GM23338 (cell line): Measurements from ENCODE around the gene TOGARAM1. TPM values are rescaled to one million over a fixed set of nuclear protein-coding genes. Genes with fewer than 3 reads are reported as not detected.

Experiments used
- ATAC-seq: fragments of 200-7000 bp; cut with Tn5 transposase; 3 replicates; pipeline ENCODE4 v1.9.1; 2020
- DNase-seq: peaks from one replicate; pipeline ENCODE4 v3.0.0-alpha.2; 2015; ENCODE audit warnings: low spot score
- H2AFZ ChIP-seq: fragments of 200-600 bp; sonication (generic); 2 replicates; pipeline ENCODE4 v1.8.0; 2016; ENCODE audit warnings: antibody characterized with exemption, mild to moderate bottlenecking, moderate library complexity
- H3F3A ChIP-seq: fragments of 200-600 bp; sonication (generic); replicated peaks from 2 replicates; pipeline ENCODE4 v1.8.0; 2017; ENCODE audit warnings: antibody characterized with exemption, mixed run types, low read depth
- H3K27ac ChIP-seq: fragments of 200-600 bp; sonication (generic); 2 replicates; pipeline ENCODE4 v1.6.1; 2016; ENCODE audit warnings: low read depth
- H3K27me3 ChIP-seq: fragments of 200-600 bp; sonication (generic); 2 replicates; pipeline ENCODE4 v1.8.0; 2016; ENCODE audit warnings: mild to moderate bottlenecking, mixed run types, moderate library complexity; ENCODE audit not compliant: insufficient read depth
- H3K36me3 ChIP-seq: fragments of 200-600 bp; sonication (generic); 2 replicates; pipeline ENCODE4 v1.8.0; 2016; ENCODE audit warnings: mild to moderate bottlenecking; ENCODE audit not compliant: insufficient read depth
- H3K4me1 ChIP-seq: fragments of 200-600 bp; sonication (generic); 2 replicates; pipeline ENCODE4 v1.8.0; 2016; ENCODE audit warnings: mild to moderate bottlenecking, moderate library complexity; ENCODE audit not compliant: insufficient read depth
- H3K4me2 ChIP-seq: fragments of 200-600 bp; sonication (generic); 2 replicates; pipeline ENCODE4 v1.7.1; 2017; ENCODE audit warnings: mixed run types
- H3K4me3 ChIP-seq: fragments of 200-600 bp; sonication (generic); 2 replicates; pipeline ENCODE4 v1.6.1; 2016; ENCODE audit warnings: mixed run types
- H3K79me2 ChIP-seq: fragments of 200-600 bp; sonication (generic); replicated peaks from 2 replicates; pipeline ENCODE4 v1.8.0; 2017; ENCODE audit warnings: mild to moderate bottlenecking; ENCODE audit not compliant: insufficient read depth
- H3K9me2 ChIP-seq: fragments of 200-600 bp; sonication (generic); 2 replicates; pipeline ENCODE4 v1.8.0; 2017; ENCODE audit not compliant: insufficient read depth
- H4K20me1 ChIP-seq: fragments of 200-600 bp; sonication (generic); replicated peaks from 2 replicates; pipeline ENCODE4 v1.8.0; 2017; ENCODE audit warnings: mild to moderate bottlenecking; ENCODE audit not compliant: insufficient read depth
- H3K27ac Mint-ChIP-seq: 2 replicates; pipeline ENCODE4 v1.8.0; 2020; ENCODE audit warnings: inconsistent platforms, mild to moderate bottlenecking, moderate library complexity, mixed read lengths
- H3K27me3 Mint-ChIP-seq: 3 replicates; pipeline ENCODE4 v1.8.0; 2022; ENCODE audit warnings: low read depth, mild to moderate bottlenecking, moderate library complexity, mixed read lengths, inconsistent platforms; ENCODE audit not compliant: insufficient read depth, poor library complexity
- H3K36me3 Mint-ChIP-seq: 3 replicates; pipeline ENCODE4 v1.8.0; 2021; ENCODE audit warnings: low read depth, mild to moderate bottlenecking, inconsistent platforms, moderate library complexity, mixed read lengths
- H3K4me1 Mint-ChIP-seq: 3 replicates; pipeline ENCODE4 v1.8.0; 2020; ENCODE audit warnings: mild to moderate bottlenecking, inconsistent platforms, mixed read lengths
- H3K4me3 Mint-ChIP-seq: 3 replicates; pipeline ENCODE4 v1.8.0; 2021; ENCODE audit warnings: moderate library complexity, mild to moderate bottlenecking, inconsistent platforms, mixed read lengths
- H3K9me3 Mint-ChIP-seq: 3 replicates; pipeline ENCODE4 v1.8.0; 2020; ENCODE audit warnings: moderate library complexity, mild to moderate bottlenecking, inconsistent platforms, mixed read lengths
- CREB1 ChIP-seq: fragments of 250-450 bp; sonication (Bioruptor Pico); IDR thresholded peaks from 2 replicates; pipeline ENCODE4 v1.5.0; 2020; ENCODE audit warnings: low read depth, mild to moderate bottlenecking, moderate library complexity
- ETS1 ChIP-seq: IDR thresholded peaks from 2 replicates; pipeline ENCODE4 v1.6.1; 2016; ENCODE audit warnings: antibody characterized with exemption
- EZH2 ChIP-seq: fragments of 200-600 bp; sonication (generic); IDR thresholded peaks from one replicate; pipeline ENCODE4 v1.8.0; 2017; ENCODE audit warnings: antibody characterized with exemption, mild to moderate bottlenecking, low read depth; ENCODE audit not compliant: unreplicated experiment
- EZH2phosphoT487 ChIP-seq: fragments of 200-600 bp; sonication (generic); IDR thresholded peaks from one replicate; pipeline ENCODE4 v1.8.1; 2018; ENCODE audit warnings: antibody characterized with exemption; ENCODE audit not compliant: unreplicated experiment
- JUNB ChIP-seq: IDR thresholded peaks from one replicate; pipeline ENCODE4 v1.6.1; 2016; ENCODE audit warnings: antibody characterized with exemption; ENCODE audit not compliant: unreplicated experiment
- NANOG ChIP-seq: IDR thresholded peaks from 2 replicates; pipeline ENCODE4 v1.6.1; 2016; ENCODE audit warnings: antibody characterized with exemption, borderline replicate concordance
- POLR2AphosphoS5 ChIP-seq: IDR thresholded peaks from 2 replicates; pipeline ENCODE4 v1.6.1; 2016; ENCODE audit warnings: antibody characterized with exemption, low read depth
- STAT1 ChIP-seq: IDR thresholded peaks from one replicate; pipeline ENCODE4 v1.6.1; 2016; ENCODE audit warnings: antibody characterized with exemption; ENCODE audit not compliant: unreplicated experiment
- ZNF114 ChIP-seq: fragments of 250-450 bp; sonication (Bioruptor Pico); IDR thresholded peaks from 2 replicates; pipeline ENCODE4 v1.5.0; 2020; ENCODE audit warnings: mild to moderate bottlenecking, moderate library complexity
- ZNF331 ChIP-seq: fragments of 250-450 bp; sonication (Bioruptor Pico); IDR thresholded peaks from 2 replicates; pipeline ENCODE4 v1.5.0; 2020; ENCODE audit warnings: low read depth, mild to moderate bottlenecking, moderate library complexity
- polyA plus RNA-seq: library from polyadenylated mRNA; unstranded; fragments of >200 nt; fragmentation: Nextera tagmentation; extraction: Ambion mirVana; gene quantifications from 2 replicates; pipeline ENCODE4 v1.2.1, GENCODE V29; 2016
- total RNA-seq: library from RNA; depleted of rRNA; stranded (reverse); fragments of >200 nt; shearing (Covaris generic); gene quantifications from 2 replicates; pipeline ENCODE4 v1.2.3, GENCODE V29; 2014
- TF ChIP-seq, protein P1 (sequence below): fragments of 250-450 bp; sonication (Bioruptor Pico); IDR thresholded peaks from 2 replicates; pipeline ENCODE4 v1.5.0; 2020; ENCODE audit warnings: mild to moderate bottlenecking, moderate library complexity
- TF ChIP-seq, protein P2 (sequence below), 2 experiments: fragments of 200-600 bp in 1 of 2; sonication (generic) in 1 of 2; conservative IDR thresholded peaks; 2 replicates each; pipeline versions ENCODE4 v1.5.1 to v1.6.1; 2016 to 2017; ENCODE audit warnings: antibody characterized with exemption in 2 of 2, low read depth in 2 of 2, mild to moderate bottlenecking in 2 of 2, moderate library complexity in 1 of 2
- TF ChIP-seq, protein P3 (sequence below): IDR thresholded peaks from one replicate; pipeline ENCODE4 v1.6.1; 2018; ENCODE audit warnings: antibody characterized with exemption; ENCODE audit not compliant: unreplicated experiment

Gene TOGARAM1
- total and polyA plus RNA-seq, 2 experiments from 2014 or later, result 9.6 to 9.8 TPM

DNA sequence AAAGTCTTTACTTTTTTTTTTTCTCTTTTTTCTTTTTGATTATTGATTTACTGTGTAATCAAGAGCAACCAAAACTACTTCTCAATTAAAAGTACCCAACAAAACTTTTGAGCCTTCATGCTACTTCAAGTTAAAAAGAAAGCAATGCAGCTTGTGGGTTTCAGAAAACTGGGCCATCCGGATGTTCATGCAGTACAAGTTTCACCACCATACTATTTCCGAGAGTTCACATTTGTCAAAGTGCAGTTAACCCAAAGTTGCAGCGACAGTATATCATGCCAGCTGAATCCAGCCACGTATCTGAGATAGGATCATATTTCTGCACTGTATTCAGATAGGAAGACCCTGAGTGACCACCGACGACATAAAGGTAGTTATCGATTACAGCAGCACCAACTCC, 33.2 kb upstream of the TOGARAM1 start:
- Mint-ChIP-seq H3K4me1 (no peaks in the 10 kb centered on the region), H3K36me3 (no peaks in the 10 kb centered on the region), H3K27ac (no peak overlapping the region), H3K9me3 (no peaks in the 10 kb centered on the region), H3K4me3 (no peak overlapping the region), H3K27me3 (no peaks in the 10 kb centered on the region)
- H3K4me2 ChIP-seq, result no peak overlapping the region
- TF ChIP-seq EZH2 (no peak), POLR2AphosphoS5 (no peak), CREB1 (CRISPR knock-in tag) (no peak), NANOG (no peak), ZNF331 (no peak), ETS1 (no peak), STAT1 (no peak), ZNF114 (CRISPR knock-in tag) (no peak), JUNB (no peak), EZH2phosphoT487 (no peak)
- TF ChIP-seq, protein P1, sequence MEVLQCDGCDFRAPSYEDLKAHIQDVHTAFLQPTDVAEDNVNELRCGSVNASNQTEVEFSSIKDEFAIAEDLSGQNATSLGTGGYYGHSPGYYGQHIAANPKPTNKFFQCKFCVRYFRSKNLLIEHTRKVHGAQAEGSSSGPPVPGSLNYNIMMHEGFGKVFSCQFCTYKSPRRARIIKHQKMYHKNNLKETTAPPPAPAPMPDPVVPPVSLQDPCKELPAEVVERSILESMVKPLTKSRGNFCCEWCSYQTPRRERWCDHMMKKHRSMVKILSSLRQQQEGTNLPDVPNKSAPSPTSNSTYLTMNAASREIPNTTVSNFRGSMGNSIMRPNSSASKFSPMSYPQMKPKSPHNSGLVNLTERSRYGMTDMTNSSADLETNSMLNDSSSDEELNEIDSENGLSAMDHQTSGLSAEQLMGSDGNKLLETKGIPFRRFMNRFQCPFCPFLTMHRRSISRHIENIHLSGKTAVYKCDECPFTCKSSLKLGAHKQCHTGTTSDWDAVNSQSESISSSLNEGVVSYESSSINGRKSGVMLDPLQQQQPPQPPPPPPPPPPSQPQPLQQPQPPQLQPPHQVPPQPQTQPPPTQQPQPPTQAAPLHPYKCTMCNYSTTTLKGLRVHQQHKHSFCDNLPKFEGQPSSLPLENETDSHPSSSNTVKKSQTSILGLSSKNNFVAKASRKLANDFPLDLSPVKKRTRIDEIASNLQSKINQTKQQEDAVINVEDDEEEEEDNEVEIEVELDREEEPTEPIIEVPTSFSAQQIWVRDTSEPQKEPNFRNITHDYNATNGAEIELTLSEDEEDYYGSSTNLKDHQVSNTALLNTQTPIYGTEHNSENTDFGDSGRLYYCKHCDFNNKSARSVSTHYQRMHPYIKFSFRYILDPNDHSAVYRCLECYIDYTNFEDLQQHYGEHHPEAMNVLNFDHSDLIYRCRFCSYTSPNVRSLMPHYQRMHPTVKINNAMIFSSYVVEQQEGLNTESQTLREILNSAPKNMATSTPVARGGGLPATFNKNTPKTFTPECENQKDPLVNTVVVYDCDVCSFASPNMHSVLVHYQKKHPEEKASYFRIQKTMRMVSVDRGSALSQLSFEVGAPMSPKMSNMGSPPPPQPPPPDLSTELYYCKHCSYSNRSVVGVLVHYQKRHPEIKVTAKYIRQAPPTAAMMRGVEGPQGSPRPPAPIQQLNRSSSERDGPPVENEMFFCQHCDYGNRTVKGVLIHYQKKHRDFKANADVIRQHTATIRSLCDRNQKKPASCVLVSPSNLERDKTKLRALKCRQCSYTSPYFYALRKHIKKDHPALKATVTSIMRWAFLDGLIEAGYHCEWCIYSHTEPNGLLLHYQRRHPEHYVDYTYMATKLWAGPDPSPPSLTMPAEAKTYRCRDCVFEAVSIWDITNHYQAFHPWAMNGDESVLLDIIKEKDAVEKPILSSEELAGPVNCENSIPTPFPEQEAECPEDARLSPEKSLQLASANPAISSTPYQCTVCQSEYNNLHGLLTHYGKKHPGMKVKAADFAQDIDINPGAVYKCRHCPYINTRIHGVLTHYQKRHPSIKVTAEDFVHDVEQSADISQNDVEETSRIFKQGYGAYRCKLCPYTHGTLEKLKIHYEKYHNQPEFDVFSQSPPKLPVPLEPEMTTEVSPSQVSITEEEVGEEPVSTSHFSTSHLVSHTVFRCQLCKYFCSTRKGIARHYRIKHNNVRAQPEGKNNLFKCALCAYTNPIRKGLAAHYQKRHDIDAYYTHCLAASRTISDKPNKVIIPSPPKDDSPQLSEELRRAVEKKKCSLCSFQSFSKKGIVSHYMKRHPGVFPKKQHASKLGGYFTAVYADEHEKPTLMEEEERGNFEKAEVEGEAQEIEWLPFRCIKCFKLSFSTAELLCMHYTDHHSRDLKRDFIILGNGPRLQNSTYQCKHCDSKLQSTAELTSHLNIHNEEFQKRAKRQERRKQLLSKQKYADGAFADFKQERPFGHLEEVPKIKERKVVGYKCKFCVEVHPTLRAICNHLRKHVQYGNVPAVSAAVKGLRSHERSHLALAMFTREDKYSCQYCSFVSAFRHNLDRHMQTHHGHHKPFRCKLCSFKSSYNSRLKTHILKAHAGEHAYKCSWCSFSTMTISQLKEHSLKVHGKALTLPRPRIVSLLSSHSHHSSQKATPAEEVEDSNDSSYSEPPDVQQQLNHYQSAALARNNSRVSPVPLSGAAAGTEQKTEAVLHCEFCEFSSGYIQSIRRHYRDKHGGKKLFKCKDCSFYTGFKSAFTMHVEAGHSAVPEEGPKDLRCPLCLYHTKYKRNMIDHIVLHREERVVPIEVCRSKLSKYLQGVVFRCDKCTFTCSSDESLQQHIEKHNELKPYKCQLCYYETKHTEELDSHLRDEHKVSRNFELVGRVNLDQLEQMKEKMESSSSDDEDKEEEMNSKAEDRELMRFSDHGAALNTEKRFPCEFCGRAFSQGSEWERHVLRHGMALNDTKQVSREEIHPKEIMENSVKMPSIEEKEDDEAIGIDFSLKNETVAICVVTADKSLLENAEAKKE (CRISPR knock-in tag), result no peak
- TF ChIP-seq, protein P2, sequence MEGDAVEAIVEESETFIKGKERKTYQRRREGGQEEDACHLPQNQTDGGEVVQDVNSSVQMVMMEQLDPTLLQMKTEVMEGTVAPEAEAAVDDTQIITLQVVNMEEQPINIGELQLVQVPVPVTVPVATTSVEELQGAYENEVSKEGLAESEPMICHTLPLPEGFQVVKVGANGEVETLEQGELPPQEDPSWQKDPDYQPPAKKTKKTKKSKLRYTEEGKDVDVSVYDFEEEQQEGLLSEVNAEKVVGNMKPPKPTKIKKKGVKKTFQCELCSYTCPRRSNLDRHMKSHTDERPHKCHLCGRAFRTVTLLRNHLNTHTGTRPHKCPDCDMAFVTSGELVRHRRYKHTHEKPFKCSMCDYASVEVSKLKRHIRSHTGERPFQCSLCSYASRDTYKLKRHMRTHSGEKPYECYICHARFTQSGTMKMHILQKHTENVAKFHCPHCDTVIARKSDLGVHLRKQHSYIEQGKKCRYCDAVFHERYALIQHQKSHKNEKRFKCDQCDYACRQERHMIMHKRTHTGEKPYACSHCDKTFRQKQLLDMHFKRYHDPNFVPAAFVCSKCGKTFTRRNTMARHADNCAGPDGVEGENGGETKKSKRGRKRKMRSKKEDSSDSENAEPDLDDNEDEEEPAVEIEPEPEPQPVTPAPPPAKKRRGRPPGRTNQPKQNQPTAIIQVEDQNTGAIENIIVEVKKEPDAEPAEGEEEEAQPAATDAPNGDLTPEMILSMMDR (conservative IDR thresholded peaks at IDR 0.05; ENCODE audit: low read depth in 2 of 2), result no peak
- TF ChIP-seq, protein P3, sequence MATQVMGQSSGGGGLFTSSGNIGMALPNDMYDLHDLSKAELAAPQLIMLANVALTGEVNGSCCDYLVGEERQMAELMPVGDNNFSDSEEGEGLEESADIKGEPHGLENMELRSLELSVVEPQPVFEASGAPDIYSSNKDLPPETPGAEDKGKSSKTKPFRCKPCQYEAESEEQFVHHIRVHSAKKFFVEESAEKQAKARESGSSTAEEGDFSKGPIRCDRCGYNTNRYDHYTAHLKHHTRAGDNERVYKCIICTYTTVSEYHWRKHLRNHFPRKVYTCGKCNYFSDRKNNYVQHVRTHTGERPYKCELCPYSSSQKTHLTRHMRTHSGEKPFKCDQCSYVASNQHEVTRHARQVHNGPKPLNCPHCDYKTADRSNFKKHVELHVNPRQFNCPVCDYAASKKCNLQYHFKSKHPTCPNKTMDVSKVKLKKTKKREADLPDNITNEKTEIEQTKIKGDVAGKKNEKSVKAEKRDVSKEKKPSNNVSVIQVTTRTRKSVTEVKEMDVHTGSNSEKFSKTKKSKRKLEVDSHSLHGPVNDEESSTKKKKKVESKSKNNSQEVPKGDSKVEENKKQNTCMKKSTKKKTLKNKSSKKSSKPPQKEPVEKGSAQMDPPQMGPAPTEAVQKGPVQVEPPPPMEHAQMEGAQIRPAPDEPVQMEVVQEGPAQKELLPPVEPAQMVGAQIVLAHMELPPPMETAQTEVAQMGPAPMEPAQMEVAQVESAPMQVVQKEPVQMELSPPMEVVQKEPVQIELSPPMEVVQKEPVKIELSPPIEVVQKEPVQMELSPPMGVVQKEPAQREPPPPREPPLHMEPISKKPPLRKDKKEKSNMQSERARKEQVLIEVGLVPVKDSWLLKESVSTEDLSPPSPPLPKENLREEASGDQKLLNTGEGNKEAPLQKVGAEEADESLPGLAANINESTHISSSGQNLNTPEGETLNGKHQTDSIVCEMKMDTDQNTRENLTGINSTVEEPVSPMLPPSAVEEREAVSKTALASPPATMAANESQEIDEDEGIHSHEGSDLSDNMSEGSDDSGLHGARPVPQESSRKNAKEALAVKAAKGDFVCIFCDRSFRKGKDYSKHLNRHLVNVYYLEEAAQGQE, result no peak
- H3K9me2 ChIP-seq, result no peaks in the 10 kb centered on the region
- no peak overlapping the region for H3K27ac ChIP-seq
- no peak overlapping the region for H3K4me3 ChIP-seq
- no peaks in the 10 kb centered on the region for H3K27me3 ChIP-seq
- H2AFZ ChIP-seq, result no peak overlapping the region
- no peaks in the 10 kb centered on the region for H3F3A ChIP-seq
- DNase-seq, result no peak
- H3K79me2 ChIP-seq, result no peaks in the 10 kb centered on the region
- H4K20me1 ChIP-seq, result no peaks in the 10 kb centered on the region; the same call in 1 of the 2 replicates
- no peak for ATAC-seq
- H3K4me1 ChIP-seq, result no peaks in the 10 kb centered on the region
- H3K36me3 ChIP-seq, result no peaks in the 10 kb centered on the region
